Tibial artery (tissue), 4 donors: ENCODE measurements around the gene JAM3.

Experiments
- DNase-seq, 2 donors: peaks; one replicate each; pipeline ENCODE4 v3.0.0-alpha.2; 2019
- H3K27ac ChIP-seq, 2 donors: fragments of 200-600 bp; sonication (generic) in 1 of 2; 1 replicate in 1 of 2; 2 replicates in 1 of 2; pipeline ENCODE4 v1.5.1; 2018 to 2019; ENCODE audit warnings: mild to moderate bottlenecking in 1 of 2
- H3K27me3 ChIP-seq, 2 donors: fragments of 200-600 bp; sonication (generic) in 1 of 2; one replicate each; pipeline versions ENCODE4 v1.5.1 to v1.6.0; 2016 to 2019
- H3K36me3 ChIP-seq, 3 donors: fragments of 200-600 bp; sonication (generic) in 2 of 3; one replicate each; pipeline ENCODE4 v1.5.1; 2016 to 2019; ENCODE audit warnings: mild to moderate bottlenecking in 2 of 3
- H3K4me1 ChIP-seq, 4 donors: fragments of 200-600 bp; sonication (generic) in 2 of 4; 1 replicate in 3 of 4; 2 replicates in 1 of 4; pipeline ENCODE4 v1.5.1; 2016 to 2019
- H3K4me3 ChIP-seq, 2 donors: fragments of 200-600 bp; sonication (generic) in 1 of 2; 1 replicate in 1 of 2; 2 replicates in 1 of 2; pipeline ENCODE4 v1.5.1; 2018 to 2019; ENCODE audit warnings: mild to moderate bottlenecking in 2 of 2
- H3K9me3 ChIP-seq, 3 donors: fragments of 200-600 bp; sonication (generic) in 1 of 3; one replicate each; pipeline ENCODE4 v1.5.1; 2016 to 2019
- CTCF ChIP-seq, 2 experiments: fragments of 200-600 bp in 1 of 2; fragments of 450-650 bp in 1 of 2; IDR thresholded peaks; one replicate each; pipeline ENCODE4 v1.5.1; 2017 to 2019; ENCODE audit warnings: antibody characterized with exemption in 2 of 2, mild to moderate bottlenecking in 1 of 2, moderate library complexity in 1 of 2
- intact Hi-C: fragments of 100-400 bp; cut with DNase I; formaldehyde crosslinking; loops from one replicate; pipeline ENCODE4 v1.15.0; 2023; ENCODE audit warnings: low total_unique reads

Gene JAM3

DNA sequence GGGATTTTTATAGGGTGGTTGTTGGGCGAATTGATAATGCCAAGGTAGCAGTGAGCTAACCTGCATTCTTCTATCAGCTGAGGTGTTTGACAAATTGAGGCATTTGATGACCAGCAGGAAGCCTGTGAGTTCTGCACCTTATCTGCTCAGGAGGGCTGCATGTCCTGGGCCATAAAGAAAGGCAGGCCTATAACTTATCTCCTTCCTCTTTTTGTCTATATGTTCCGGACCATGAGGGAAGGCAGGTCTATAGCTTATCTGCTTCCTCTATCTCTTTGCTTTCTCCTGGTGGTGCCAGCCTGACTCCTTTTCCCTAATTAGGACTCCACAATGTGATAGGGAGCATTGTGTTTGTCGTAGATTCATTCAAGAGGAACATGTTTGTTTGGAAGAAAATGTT, 8.6 kb upstream of the JAM3 start:
- intact Hi-C loops = no loop called here
- Histone ChIP-seq H3K4me1 (no peaks in the 10 kb centered on the region), H3K36me3 (no peaks in the 10 kb centered on the region), H3K27me3 (peaks cover 0 to 5% of the 10 kb centered on the region in 2 donors), H3K4me3 (no peak overlapping the region), H3K9me3 (no peaks in the 10 kb centered on the region), H3K27ac (no peak overlapping the region)
- TF ChIP-seq CTCF (IDR thresholded peaks at IDR 0.05) = no peak
- DNase-seq = no peak

GRCh38 chr11:134062265-134063123, 6.4 kb upstream of the JAM3 start:
- DNase-seq = no peak
- H3K27me3 ChIP-seq = peaks cover 0 to 5% of the 10 kb centered on the region in 2 donors
- TF ChIP-seq CTCF (IDR thresholded peaks at IDR 0.05) = no peak
- no peaks in the 10 kb centered on the region for H3K4me1 ChIP-seq
- no peaks in the 10 kb centered on the region for H3K36me3 ChIP-seq
- H3K4me3 ChIP-seq = no peak overlapping the region
- H3K9me3 ChIP-seq = no peaks in the 10 kb centered on the region
- no peak overlapping the region for H3K27ac ChIP-seq
- intact Hi-C loops = no loop called here

- no peak for DNase-seq
- Histone ChIP-seq H3K36me3 (no peaks in the 10 kb centered on the region), H3K4me1 (no peaks in the 10 kb centered on the region), H3K27me3 (peaks cover 0 to 5% of the 10 kb centered on the region in 2 donors), H3K27ac (no peak overlapping the region), H3K9me3 (no peaks in the 10 kb centered on the region), H3K4me3 (no peak overlapping the region)
- no peak for TF ChIP-seq CTCF (IDR thresholded peaks at IDR 0.05)
- intact Hi-C loops = no loop called here
Measured at GRCh38 chr11:134063124-134063495, 5.8 kb upstream of the JAM3 start.

DNA sequence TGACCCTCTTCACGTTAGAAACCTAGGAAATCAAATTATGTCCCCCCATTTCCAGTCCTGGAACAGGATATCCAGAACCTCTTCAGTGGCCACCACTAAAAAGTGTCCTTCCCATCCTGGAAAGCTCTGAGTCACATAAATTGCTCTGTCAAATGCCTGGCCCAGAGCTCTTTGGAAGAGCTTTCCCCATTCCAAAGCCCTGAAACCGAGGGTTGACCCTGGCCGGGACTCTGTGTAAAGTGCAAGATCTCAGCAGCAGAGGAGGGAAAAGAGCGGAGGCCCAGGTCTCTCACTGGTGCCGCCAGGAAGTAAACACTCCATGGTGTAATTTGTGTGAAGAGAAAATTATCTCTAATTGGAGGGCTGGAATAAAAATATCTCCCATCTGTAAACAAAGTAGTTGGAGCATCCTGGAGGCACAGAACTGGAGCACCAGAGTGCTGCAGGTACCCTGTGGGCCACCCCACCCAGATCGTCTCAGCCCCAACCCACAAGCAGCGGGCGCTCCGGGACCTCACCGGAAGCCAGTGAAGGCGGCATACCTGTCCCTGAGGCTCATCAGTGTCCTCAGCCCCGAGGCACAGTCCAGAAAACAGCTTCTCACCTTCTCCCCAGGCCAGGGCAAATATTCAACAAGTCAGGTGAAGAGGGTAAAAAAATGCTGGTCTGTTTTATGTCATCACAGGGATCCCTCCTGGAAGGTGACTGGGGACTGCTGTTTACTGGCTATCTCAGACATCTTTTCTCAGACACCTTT, 4.7 kb upstream of the JAM3 start:
- Histone ChIP-seq H3K4me3 (no peak overlapping the region), H3K4me1 (peaks cover 0 to 4% (median 0%) of the 10 kb centered on the region in 4 donors), H3K9me3 (no peaks in the 10 kb centered on the region), H3K27ac (no peak overlapping the region), H3K27me3 (peaks cover 0 to 5% of the 10 kb centered on the region in 2 donors), H3K36me3 (no peaks in the 10 kb centered on the region)
- no peak for TF ChIP-seq CTCF (IDR thresholded peaks at IDR 0.05)
- intact Hi-C loops = no loop called here
- no peak for DNase-seq

- intact Hi-C loops = loop anchor here (5.0 kb wide), 1 partner anchor 77 kb away; no protein-coding TSS in a partner anchor
- TF ChIP-seq CTCF (IDR thresholded peaks at IDR 0.05) = no peak
Measured at GRCh38 chr11:134065381-134065780, 3.5 kb upstream of the JAM3 start.

More at GRCh38 chr11:134065381-134065780, 3.5 kb upstream of the JAM3 start:
- H3K9me3 ChIP-seq = no peaks in the 10 kb centered on the region
- H3K4me1 ChIP-seq = peaks cover 0 to 11% (median 2%) of the 10 kb centered on the region in 4 donors
- H3K27ac ChIP-seq = no peak overlapping the region
- no peak for DNase-seq
- H3K4me3 ChIP-seq = no peak overlapping the region
- H3K36me3 ChIP-seq = no peaks in the 10 kb centered on the region
- no peaks in the 10 kb centered on the region for H3K27me3 ChIP-seq
